Fibroblast of lung (primary cell): ENCODE measurements around the gene CCDC7.

ENCODE experiments used
- EZH2 ChIP-seq: IDR thresholded peaks from 2 replicates; pipeline ENCODE4 v1.5.1; 2012; ENCODE audit warnings: low read length, control low read depth, mild to moderate bottlenecking; ENCODE audit errors: missing control alignments
- TF ChIP-seq, protein P1 (sequence below), 2 donors: IDR thresholded peaks in 1 of 2; conservative IDR thresholded peaks in 1 of 2; 1 replicate in 1 of 2; 2 replicates in 1 of 2; pipeline ENCODE4 v1.5.1; 2011 to 2012; ENCODE audit warnings: low read length in 2 of 2, control low read depth in 1 of 2, inconsistent platforms in 1 of 2, low read depth in 1 of 2, mild to moderate bottlenecking in 1 of 2

DNA sequence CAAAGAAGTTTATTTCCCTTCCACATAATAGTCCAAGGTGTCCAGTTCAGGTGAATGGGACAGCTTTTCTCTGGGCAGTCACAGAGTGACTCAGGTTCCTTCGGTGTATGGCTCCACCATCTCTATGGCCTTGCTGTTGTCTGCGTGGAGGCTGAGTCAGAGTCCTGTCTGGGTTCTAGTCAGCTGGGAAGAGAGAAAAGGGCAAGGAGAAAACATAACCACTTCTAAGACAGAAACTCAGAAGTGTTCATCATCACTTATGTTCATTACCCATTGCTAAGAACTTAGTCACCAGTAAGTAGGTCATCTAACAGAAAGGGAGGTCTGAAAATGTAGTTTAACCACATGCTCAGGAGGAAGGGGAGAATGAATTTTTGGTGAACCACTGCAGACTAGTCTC, 32.4 kb upstream of the CCDC7 start:
- TF ChIP-seq, protein P1, sequence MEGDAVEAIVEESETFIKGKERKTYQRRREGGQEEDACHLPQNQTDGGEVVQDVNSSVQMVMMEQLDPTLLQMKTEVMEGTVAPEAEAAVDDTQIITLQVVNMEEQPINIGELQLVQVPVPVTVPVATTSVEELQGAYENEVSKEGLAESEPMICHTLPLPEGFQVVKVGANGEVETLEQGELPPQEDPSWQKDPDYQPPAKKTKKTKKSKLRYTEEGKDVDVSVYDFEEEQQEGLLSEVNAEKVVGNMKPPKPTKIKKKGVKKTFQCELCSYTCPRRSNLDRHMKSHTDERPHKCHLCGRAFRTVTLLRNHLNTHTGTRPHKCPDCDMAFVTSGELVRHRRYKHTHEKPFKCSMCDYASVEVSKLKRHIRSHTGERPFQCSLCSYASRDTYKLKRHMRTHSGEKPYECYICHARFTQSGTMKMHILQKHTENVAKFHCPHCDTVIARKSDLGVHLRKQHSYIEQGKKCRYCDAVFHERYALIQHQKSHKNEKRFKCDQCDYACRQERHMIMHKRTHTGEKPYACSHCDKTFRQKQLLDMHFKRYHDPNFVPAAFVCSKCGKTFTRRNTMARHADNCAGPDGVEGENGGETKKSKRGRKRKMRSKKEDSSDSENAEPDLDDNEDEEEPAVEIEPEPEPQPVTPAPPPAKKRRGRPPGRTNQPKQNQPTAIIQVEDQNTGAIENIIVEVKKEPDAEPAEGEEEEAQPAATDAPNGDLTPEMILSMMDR (conservative IDR thresholded peaks at IDR 0.05 in 1 of 2, IDR thresholded peaks at IDR 0.05 in 1 of 2; ENCODE audit: low read depth in 1 of 2, low read length in 2 of 2) = no peak
- no peak for TF ChIP-seq EZH2
